Mucosa of stomach (tissue), 1 donor: ENCODE results near the gene ARHGAP9.
"Not testable (repeated sequence)": the region's sequence is repeated elsewhere in the genome, so short reads cannot be mapped to it uniquely, and the experiment has no call there.

Experiments used
- H3K27me3 ChIP-seq: one replicate; pipeline ENCODE4 v1.7.0; 2013; ENCODE audit warnings: mild to moderate bottlenecking, low read length; ENCODE audit not compliant: control insufficient read depth, insufficient read depth
- H3K36me3 ChIP-seq: one replicate; pipeline ENCODE4 v1.7.0; 2013; ENCODE audit warnings: low read length; ENCODE audit not compliant: control insufficient read depth, insufficient read depth
- H3K4me1 ChIP-seq: one replicate; pipeline ENCODE4 v1.7.0; 2013; ENCODE audit warnings: mild to moderate bottlenecking, low read length; ENCODE audit not compliant: control insufficient read depth, insufficient read depth
- H3K4me3 ChIP-seq: one replicate; pipeline ENCODE4 v1.7.0; 2013; ENCODE audit warnings: low read length
- H3K9ac ChIP-seq: one replicate; pipeline ENCODE4 v1.7.0; 2013; ENCODE audit warnings: mild to moderate bottlenecking, low read length, moderate library complexity
- H3K9me3 ChIP-seq: one replicate; pipeline ENCODE4 v1.7.0; 2013; ENCODE audit warnings: mild to moderate bottlenecking, low read length, moderate library complexity; ENCODE audit not compliant: control insufficient read depth
- donor health status: Pancreatic carcinoma.

ARHGAP9 gene

GRCh38 chr12:57430112-57430930 is 49.3 kb downstream of the ARHGAP9 start:
- Histone ChIP-seq H3K36me3 (no peaks in the 10 kb centered on the region), H3K9ac (peak overlapping the region; percentile 84), H3K4me1 (peaks cover 10% of the 10 kb centered on the region), H3K4me3 (peak overlapping the region; percentile 50), H3K27me3 (no peaks in the 10 kb centered on the region), H3K9me3 (no peaks in the 10 kb centered on the region)

- H3K4me1 ChIP-seq = peaks cover 10% of the 10 kb centered on the region
- H3K4me3 ChIP-seq = peak overlapping the region; percentile 50
- no peaks in the 10 kb centered on the region for H3K36me3 ChIP-seq
- peak overlapping the region; percentile 84 for H3K9ac ChIP-seq
- no peaks in the 10 kb centered on the region for H3K9me3 ChIP-seq
- no peaks in the 10 kb centered on the region for H3K27me3 ChIP-seq
Observed at GRCh38 chr12:57429473-57430111, 50.1 kb downstream of the ARHGAP9 start.

GRCh38 chr12:57428965-57429364 is 50.7 kb downstream of the ARHGAP9 start:
- Histone ChIP-seq H3K27me3 (no peaks in the 10 kb centered on the region), H3K9me3 (no peaks in the 10 kb centered on the region), H3K4me1 (peaks cover 10% of the 10 kb centered on the region), H3K9ac (peak overlapping the region; percentile 84), H3K4me3 (no peak overlapping the region), H3K36me3 (no peaks in the 10 kb centered on the region)

GRCh38 chr12:57426948-57427347 is 52.7 kb downstream of the ARHGAP9 start:
- H3K9ac ChIP-seq, H3K36me3 ChIP-seq, H3K4me3 ChIP-seq, H3K27me3 ChIP-seq, H3K9me3 ChIP-seq: not testable (repeated sequence)
- peaks cover 10% of the 10 kb centered on the region for H3K4me1 ChIP-seq
